Measurements from ENCODE around the gene TTC8. TPM values are rescaled to one million over a fixed set of nuclear protein-coding genes. Genes with fewer than 3 reads are reported as not detected.

TTC8 gene
- total and polyA plus RNA-seq, 4 donors: 7.3 to 11.7 (median 10.4) TPM

GRCh38 chr14:88840926-88841325 lies 16.5 kb downstream of the TTC8 start:
- no peaks in the 10 kb centered on the region for H3K4me1 ChIP-seq (ENCODE audit: control insufficient read depth in 4 of 4, insufficient read depth in 4 of 4, low read length in 3 of 4)
- WGBS: 95% methylated on average over 5 of the region's 5 CpGs
- no peak overlapping the region for H3K9ac ChIP-seq (ENCODE audit: low read depth in 1 of 2, low read length in 2 of 2)
- peaks cover 3 to 7% (median 4%) of the 10 kb centered on the region in 4 donors for H3K36me3 ChIP-seq (ENCODE audit: control insufficient read depth in 4 of 4, insufficient read depth in 3 of 4, low read depth in 1 of 4, low read length in 3 of 4)
- H3K4me3 ChIP-seq (ENCODE audit: low read depth in 1 of 3, low read length in 3 of 3): no peak overlapping the region
- no peaks in the 10 kb centered on the region for H3K27me3 ChIP-seq (ENCODE audit: control insufficient read depth in 4 of 4, insufficient read depth in 4 of 4, low read length in 3 of 4)
- no peak overlapping the region for H3K27ac ChIP-seq (ENCODE audit: low read depth in 1 of 2, low read length in 2 of 2)
- no peaks in the 10 kb centered on the region for H3K9me3 ChIP-seq (ENCODE audit: control insufficient read depth in 4 of 4, low read length in 3 of 4)
- no peak for DNase-seq (ENCODE audit: low spot score)
- TF ChIP-seq HNF4A (conservative IDR thresholded peaks at IDR 0.05) (no peak), TAF1 (conservative IDR thresholded peaks at IDR 0.05) (no peak), FOXA1 (IDR thresholded peaks at IDR 0.05) (no peak), EGR1 (IDR thresholded peaks at IDR 0.05; ENCODE audit: low read depth in 2 of 2) (no peak), RAD21 (IDR thresholded peaks at IDR 0.05) (no peak), ZBTB33 (IDR thresholded peaks at IDR 0.05) (no peak), GABPA (IDR thresholded peaks at IDR 0.05 in 1 of 2, conservative IDR thresholded peaks at IDR 0.05 in 1 of 2) (no peak), NR2F2 (IDR thresholded peaks at IDR 0.05) (no peak), FOXA2 (IDR thresholded peaks at IDR 0.05) (no peak)

GRCh38 chr14:88841741-88842140 lies 17.3 kb downstream of the TTC8 start:
- Histone ChIP-seq H3K9ac (ENCODE audit: low read depth in 1 of 2, low read length in 2 of 2) (no peak overlapping the region), H3K27ac (ENCODE audit: low read depth in 1 of 2, low read length in 2 of 2) (no peak overlapping the region)
- no peak for TF ChIP-seq HNF4G (IDR thresholded peaks at IDR 0.05)
- no peak for TF ChIP-seq FOXA2 (IDR thresholded peaks at IDR 0.05)
- no peak for TF ChIP-seq ATF3 (IDR thresholded peaks at IDR 0.05)
- no peak for TF ChIP-seq JUND (IDR thresholded peaks at IDR 0.05)
- no peak for TF ChIP-seq REST (IDR thresholded peaks at IDR 0.05)
- TF ChIP-seq FOXA1 (IDR thresholded peaks at IDR 0.05): no peak
- no peak for TF ChIP-seq RXRA (IDR thresholded peaks at IDR 0.05)
- no peak for TF ChIP-seq SP1 (IDR thresholded peaks at IDR 0.05)
- TF ChIP-seq RAD21 (IDR thresholded peaks at IDR 0.05): no peak
- no peak for TF ChIP-seq NR2F2 (IDR thresholded peaks at IDR 0.05)

More at GRCh38 chr14:88841741-88842140, 17.3 kb downstream of the TTC8 start:
- Histone ChIP-seq H3K4me3 (ENCODE audit: low read depth in 1 of 3, low read length in 3 of 3) (no peak overlapping the region), H3K27me3 (ENCODE audit: control insufficient read depth in 4 of 4, insufficient read depth in 4 of 4, low read length in 3 of 4) (no peaks in the 10 kb centered on the region), H3K4me1 (ENCODE audit: control insufficient read depth in 4 of 4, insufficient read depth in 4 of 4, low read length in 3 of 4) (no peaks in the 10 kb centered on the region), H3K9me3 (ENCODE audit: control insufficient read depth in 4 of 4, low read length in 3 of 4) (no peaks in the 10 kb centered on the region), H3K36me3 (ENCODE audit: control insufficient read depth in 4 of 4, insufficient read depth in 3 of 4, low read depth in 1 of 4, low read length in 3 of 4) (peaks cover 3 to 8% (median 4%) of the 10 kb centered on the region in 4 donors)
- DNase-seq (ENCODE audit: low spot score): no peak
- WGBS: 92% methylated on average over 1 of the region's 1 CpG

Data from liver (tissue), 9 donors.